HG02642 (cell line): Measurements from ENCODE around the gene FSD1L.

Experiments
- ATAC-seq: cut with Tn5 transposase; IDR thresholded peaks from one replicate; pipeline ENCODE4 v1.9.1; 2021; ENCODE audit warnings: mild to moderate bottlenecking; ENCODE audit not compliant: unreplicated experiment, poor library complexity

Gene FSD1L

GRCh38 chr9:105432247-105432842, 15.5 kb upstream of the FSD1L start:
- no peak for ATAC-seq

GRCh38 chr9:105435453-105435852, 12.4 kb upstream of the FSD1L start:
- ATAC-seq = no peak

GRCh38 chr9:105436783-105437182, 11.1 kb upstream of the FSD1L start:
- ATAC-seq = no peak

- ATAC-seq = no peak
These were observed 10.1 kb upstream of the FSD1L start for GRCh38 chr9:105437704-105438103.

GRCh38 chr9:105438141-105438806, 9.6 kb upstream of the FSD1L start:
- ATAC-seq = no peak

- no peak for ATAC-seq
These were observed 8.4 kb upstream of the FSD1L start for GRCh38 chr9:105439428-105439827.

- ATAC-seq = no peak
These were observed 6.1 kb upstream of the FSD1L start for GRCh38 chr9:105441616-105442160.

- ATAC-seq = no peak
These were observed 4.7 kb upstream of the FSD1L start for GRCh38 chr9:105443121-105443520.

- ATAC-seq = no peak
These were observed 3.7 kb upstream of the FSD1L start for GRCh38 chr9:105444130-105444529.

- ATAC-seq = no peak
These were observed 2.5 kb upstream of the FSD1L start for GRCh38 chr9:105445203-105445881.

- ATAC-seq = no peak
These were observed 434 bp upstream of the FSD1L start for GRCh38 chr9:105447386-105447813.

GRCh38 chr9:105449081-105449480, 1.2 kb downstream of the FSD1L start:
- ATAC-seq = no peak

GRCh38 chr9:105452185-105452584, 4.4 kb downstream of the FSD1L start:
- no peak for ATAC-seq

- no peak for ATAC-seq
These were observed 8.1 kb downstream of the FSD1L start for GRCh38 chr9:105455836-105456475.

- ATAC-seq = no peak
These were observed 9.9 kb downstream of the FSD1L start for GRCh38 chr9:105457560-105458294.

- no peak for ATAC-seq
These were observed 10.6 kb downstream of the FSD1L start for GRCh38 chr9:105458404-105458803.

GRCh38 chr9:105459336-105459735, 11.5 kb downstream of the FSD1L start:
- ATAC-seq = no peak

- no peak for ATAC-seq
These were observed 19.1 kb downstream of the FSD1L start for GRCh38 chr9:105466898-105467455.

GRCh38 chr9:105468875-105469274, 21.0 kb downstream of the FSD1L start:
- no peak for ATAC-seq

GRCh38 chr9:105473221-105473620, 25.4 kb downstream of the FSD1L start:
- no peak for ATAC-seq
